Stimulated activated naive CD4-positive, alpha-beta T cell treated with Interleukin-2 at 50 U/mL for 16 hours (primary cell): Measurements from ENCODE around the gene GAN.
"Not testable (repeated sequence)": the region's sequence is repeated elsewhere in the genome, so short reads cannot be mapped to it uniquely, and the experiment has no call there.

Experiments
- DNase-seq: peaks from one replicate; lab custom pipeline; 2025; lab: John Stamatoyannopoulos, UW

The GAN gene

DNA sequence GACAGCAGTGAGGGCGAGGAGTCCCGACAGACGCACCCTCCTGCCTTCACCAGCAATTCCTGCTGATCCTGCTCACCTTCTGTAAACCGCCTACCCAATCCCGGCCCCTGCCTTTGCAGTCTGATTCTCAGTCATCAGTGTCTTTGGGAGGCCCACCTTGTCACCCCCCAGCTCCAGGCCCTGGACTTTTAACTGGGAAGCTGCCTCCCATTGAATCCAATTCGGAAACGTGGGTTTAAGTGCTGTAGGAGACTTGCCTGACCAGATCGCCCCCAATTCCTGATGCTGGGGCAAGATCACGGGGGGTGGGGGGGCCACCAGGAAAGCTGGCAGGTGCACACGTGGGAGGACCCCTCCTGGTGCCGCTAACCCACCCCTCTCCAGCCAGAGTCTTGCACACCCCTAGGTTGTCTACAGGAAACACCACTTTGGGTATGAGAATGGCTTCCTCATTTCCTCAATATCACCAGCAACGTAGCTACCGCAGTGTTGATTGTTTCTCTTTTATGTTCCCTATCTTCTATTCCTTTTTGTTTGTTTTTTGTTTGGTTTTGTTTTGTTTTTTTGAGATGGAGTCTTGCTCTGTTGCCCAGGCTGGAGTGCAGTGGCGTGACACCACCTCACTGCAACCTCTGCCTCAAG is 83.2 kb downstream of the GAN start:
- DNase-seq = no peak

DNA sequence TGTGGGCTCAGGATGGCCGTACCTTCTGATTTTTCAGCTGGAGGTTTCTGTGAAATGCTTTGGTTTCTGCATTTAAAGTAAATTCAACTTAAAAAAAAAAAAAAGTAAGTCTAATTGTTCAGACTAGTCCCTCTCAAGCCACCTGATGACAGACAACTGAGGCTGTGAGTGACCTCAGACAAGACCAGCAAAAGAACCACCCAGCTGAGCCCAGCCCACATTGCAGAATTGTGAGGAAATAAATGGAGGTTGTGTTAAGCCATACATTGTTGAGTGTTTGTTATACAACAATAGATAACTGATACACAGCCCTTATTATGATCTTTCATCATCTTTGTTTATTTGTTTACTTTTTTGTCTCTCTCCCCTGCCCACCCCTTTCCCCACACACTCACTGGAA is 85.1 kb downstream of the GAN start:
- DNase-seq = no peak

DNA sequence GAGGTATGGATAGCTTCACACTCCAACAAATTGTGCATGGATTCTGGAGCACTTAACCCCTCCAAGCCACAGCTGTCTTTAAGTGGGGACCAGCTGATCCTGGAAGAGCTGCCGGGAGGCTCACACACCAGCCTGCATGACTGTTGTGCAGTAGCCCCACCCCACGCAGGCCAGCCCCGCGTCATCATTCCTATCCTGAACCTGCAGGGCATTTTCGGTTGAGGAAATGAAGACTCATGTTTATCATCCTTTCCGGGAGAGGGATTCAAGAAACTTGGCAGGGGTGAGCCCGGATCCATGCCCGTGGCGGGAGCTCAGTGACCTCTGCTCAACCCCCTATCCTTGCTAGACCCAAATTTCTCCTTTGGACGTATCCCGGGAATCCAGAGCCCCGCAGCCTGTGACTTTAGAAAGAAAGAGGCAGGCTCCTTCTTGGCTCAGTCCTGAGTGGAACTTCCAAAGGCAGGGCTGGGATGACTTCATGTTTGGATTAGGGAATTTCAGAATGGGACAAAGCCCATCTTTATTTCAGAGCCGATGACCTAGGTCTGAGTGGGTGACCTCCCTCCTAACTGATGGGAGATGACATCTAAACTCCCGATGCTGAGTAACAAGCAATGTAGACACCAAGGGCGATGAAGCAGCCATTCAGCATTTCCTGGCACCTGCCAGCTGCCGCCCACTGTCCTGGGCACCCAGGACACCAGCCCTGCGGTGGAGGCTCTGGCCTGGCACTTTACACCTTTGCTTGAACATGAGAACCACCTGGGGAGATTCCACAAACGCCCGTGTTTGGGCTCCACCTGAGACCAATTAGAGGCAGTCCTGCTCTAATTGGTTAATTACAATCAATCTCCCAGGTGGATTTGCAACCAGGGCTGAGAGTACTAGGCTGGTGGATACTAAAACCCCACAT is 86.5 kb downstream of the GAN start:
- no peak for DNase-seq

DNA sequence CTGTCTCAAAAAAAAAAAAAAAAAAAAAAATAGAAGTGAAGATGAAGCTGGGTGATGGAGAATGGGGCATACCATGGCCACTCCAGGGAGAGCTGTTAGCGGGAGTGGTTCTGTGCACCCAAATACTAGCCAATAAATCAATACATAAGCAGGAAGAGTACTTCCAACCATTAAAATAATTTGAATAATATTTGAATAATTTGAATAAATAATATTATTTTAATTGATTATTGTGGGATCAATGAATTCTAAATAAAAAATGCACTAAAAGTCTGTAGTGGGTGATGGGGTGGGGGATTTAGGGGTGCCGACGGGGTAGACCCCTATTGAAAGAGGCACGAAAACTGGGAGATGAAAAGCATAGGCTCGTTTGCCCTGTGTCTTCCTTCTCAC is 88.4 kb downstream of the GAN start:
- DNase-seq = no peak

DNA sequence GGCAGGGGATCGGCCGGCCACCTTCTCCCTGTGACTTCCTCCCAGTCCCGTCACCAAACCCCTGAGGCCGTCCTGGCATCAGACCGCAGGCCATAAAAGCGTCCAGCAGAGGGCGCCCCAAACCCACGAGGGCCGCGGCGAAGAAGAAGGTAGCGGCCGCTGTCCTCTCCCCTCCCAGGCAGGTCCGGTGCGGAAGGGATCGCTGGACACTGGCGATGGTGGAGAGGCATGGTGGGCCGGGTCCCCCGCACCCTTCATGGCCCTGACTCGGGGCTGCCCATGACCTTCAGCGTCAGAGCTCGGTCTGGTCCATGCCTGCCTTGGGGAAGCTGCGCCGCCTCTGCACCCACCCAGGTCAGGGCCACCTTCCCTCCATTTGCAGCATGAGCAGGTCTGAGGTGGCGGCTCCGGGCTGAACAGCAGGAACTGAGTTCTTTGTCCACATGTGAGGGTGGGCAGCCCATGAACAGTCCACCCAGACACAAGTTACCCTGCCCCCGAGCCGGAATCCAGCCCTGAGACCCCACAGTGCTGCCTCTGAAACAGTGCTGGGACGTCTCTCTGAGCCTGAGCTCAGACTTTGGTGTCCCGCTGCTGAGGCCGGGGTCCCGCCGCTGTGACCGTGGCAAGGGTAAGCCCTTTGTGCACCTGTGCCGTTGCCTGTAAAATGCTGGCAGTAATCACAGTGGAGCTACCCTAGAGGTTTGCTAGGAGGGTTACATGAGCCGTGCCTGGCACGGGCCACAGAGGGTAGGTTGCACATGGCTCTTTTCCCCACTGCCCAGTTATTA is 89.0 kb downstream of the GAN start:
- peak; percentile 66 for DNase-seq

DNA sequence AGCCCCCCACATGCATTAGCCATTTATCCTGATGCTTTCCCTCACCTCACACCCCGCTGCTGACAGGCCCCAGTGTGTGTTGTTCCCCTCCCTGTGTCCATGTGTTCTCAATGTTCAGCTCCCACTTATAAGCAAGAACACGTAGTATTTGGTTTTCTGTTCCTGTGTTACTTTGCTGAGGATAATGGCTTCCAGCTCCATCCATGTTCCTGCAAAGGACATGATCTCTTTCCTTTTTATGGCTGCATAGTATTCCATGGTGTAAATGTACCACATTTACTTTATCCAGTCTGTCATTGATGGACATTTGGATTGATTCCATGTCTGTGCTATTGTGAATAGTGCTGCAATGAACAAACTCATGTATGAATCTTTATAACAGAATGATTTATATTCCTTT is 90.2 kb downstream of the GAN start:
- DNase-seq = not testable (repeated sequence)

DNA sequence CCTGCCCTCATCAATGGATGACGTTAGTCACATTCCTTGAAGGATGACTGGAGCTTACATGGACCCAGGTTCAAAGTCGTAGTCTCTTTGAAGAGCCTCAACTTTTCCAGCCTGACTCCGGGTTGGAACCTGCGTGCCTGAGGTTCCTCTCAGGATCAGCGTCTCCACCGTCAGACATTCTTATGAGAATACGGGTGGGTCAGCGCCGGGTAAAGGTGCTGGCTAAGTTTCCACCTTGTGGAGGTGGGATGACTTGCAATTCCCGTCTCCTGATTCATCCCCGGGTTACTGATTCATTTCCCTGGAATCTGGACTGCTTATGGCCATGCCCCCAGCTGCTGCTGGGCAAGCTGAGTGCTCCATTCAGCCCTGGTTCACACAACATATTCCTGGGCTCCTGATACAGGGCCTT is 90.9 kb downstream of the GAN start:
- no peak for DNase-seq

DNA sequence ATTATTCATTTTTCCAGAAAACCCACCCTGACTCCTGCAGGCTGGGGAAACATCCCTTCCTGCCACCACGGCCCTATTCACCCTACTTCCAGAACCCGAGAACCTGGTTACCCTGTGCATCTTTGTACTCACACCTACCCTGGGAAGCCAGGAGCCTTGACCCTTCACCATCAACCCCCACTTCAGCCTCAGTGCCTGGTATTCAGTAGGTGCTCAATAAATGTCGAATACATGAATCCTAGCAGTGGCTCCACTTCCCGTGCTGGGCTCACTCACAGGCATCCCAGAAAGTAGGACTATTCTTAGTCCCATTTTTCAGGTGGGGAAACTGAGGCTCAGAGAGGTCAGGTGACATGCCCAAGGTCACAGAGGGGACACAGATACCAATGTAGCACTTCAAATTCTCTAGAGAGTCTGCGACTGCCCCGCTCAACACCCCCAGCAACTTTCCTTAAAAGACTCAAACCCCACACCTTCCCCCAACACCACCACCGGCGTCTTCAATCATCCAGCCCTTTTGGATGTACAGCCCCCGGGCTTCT is 93.7 kb downstream of the GAN start:
- DNase-seq = no peak

DNA sequence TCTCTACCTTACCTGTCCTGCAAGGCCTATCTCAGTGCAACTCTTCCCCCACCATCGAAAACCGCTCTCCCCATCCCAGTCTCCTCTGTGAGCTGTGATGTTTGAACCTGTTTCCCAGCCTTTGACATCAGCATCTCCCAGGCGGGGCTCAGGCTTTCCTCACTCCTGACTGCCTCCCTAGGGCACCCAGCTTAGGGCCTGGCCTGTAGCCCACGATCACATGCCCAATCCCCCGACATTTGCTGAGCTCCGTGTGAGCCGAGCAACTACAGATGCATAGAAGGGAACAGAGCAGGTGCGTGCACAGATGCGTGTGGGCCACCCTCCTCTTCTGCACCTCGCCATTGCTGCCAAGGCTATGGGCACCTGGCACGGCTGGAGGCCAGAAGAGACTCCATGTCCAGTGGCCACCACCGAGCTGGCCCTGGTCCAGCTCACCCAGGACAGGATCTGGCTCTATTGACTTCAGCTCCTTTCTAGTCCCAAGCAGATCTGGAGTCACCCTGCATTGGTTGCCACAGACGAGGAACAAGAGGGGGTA is 94.3 kb downstream of the GAN start:
- no peak for DNase-seq

DNA sequence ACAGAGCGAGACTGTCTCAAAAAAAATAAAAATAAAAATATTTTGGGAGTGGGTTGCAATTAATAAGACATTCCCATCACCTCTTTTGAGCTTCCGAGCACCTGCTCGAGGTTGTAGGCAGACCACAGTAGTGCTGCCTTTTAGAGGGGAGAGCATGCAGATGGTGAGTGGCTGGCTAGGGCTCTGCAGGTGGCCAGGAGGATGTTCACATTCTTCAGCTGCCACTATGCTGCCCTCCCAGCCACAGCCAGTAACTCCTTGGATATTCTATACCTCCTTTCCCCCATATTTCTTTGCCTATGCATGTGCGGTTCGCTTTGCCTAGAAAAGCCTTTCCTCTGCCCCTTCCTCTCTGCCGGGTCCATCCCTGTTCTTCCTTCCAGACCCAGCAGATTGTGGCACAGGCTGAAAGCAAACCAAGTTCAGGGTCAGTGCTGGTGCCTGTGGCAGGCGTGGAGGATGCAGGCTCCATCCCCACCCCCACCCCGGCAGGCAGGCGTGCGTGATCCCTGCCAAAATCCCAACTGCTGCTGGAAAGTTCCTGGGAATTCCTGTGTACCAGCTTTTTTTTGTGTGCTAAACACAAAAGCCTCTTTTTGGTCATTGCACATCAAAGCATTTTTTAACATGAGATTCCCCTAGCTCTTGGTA is 96.0 kb downstream of the GAN start:
- no peak for DNase-seq

DNA sequence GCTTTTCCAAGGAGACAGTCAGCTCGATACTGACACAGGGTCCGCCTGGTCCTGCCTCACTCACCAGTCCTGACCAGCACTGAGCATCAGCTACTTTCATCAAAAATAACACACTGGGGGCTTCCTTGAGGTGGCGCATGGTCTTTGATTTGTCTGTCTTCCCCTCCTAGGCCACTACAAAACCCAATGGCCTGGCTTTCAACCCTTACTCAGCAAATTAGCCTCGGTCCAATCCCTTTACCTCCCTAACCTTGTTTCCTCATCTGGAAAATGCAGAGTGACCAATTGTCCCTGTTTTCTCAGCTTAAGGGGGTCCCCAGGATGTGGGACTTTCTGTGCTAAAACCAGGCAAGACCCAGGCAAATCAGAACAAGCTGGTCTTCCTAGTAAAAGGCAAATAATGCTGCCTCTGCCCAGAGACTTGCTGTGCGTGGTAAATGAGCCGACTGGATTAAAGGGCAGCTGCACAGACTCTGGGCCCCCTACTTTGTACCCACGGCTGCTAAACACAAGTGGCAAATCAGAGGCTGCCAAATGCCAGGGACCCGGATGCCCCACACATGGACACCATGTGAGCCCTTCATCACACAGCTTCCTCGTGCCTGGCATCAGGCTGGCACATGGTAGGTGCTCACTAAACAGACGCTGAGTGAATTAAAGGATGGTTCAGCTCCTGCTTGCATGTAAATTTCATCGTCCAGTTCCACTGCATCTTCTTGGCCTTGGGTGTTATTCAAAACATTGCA is 98.7 kb downstream of the GAN start:
- no peak for DNase-seq

DNA sequence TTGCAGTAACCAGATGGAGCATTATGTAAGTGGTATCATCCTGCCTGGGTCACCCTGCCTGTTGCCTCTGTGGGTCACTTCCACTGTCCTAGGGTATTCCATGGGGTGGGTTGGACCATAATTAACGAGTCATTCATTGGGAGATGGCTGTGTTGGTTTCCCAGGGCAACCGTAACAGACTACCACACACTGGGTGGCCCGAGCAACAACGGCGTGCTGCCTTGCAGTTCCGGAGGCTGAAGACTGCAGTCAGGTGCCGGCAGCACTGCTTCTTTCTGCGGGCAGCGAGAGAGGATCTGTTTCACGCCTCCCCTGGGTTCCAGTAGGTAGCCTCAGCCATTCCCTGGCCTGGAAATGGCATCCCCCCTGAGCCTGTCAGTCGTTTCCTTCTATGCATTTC is 101.0 kb downstream of the GAN start:
- DNase-seq = no peak

DNA sequence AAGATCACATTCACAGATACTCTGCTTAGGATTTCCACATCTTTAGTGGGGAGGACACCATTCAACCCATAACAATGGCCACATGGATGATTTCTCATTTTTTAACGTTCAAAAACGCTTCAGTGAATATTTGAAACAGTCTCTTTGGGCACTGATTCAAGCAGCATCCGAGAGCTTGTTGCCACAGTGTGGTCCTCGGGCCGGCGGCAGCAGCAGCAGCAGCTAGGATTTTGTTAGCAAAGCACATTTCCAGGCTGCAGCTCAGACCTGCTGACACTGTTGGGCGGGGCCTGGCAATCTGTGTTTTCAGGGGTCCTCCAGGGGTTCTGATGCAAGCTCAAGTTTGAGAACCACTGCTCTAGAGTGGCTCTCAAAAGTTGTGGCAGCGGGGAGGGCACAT is 102.0 kb downstream of the GAN start:
- no peak for DNase-seq

DNA sequence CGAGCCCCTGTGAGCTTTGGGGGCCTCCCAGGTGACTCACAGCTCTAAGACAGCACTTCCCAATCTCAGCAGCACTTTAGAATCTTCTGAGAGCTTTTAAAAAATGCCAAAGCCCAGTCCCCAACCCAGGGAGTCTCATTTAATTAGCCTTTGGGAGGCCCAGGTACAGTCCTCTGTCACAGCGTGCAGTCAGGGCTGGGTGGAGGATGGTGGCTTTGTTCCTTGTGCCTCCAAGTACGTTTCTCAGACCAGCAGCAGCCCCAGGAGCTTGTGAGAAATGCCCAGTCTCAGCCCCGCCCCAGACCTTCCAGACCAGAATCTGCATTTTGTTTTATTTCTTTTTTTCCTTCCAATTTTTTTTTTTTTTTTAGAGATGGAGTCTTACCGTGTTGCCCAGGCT is 102.4 kb downstream of the GAN start:
- DNase-seq = no peak

DNA sequence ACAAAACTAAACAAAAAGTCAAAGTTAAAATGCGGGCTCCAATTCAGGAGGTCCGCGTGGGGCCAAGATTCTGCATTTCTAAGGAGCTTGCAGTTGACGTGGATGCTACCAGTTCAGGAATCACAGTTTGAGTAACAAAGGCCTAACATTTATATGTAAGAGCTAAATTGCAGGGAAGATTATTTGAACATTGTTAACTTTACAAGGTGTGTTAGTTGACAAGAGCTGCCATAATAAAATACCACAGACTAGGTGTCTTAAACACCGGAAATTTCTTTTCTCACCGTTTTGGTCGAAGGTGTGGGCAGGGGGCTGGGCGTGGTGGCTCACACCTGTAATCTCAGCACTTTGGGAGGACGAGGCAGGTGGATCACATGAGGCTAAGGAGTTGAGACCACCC is 105.0 kb downstream of the GAN start:
- DNase-seq = no peak

DNA sequence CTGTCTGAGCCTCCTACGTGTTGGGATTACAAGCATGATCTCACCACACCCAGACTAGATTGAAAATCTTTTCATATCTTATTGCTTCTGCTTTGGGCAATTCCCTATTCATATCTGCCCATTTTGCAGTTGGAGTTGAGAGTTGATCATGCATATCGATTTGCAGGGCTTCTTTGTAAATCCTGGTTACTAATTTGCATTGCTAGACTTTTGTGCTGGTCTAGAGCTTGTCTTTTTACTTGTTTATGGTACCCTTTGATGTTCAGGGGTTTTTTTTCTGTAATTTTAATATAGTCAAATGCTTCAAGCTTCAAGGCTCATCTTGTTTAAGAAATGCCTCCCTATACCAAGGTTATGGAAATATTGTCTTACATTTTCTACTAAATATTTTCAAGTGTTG is 106.4 kb downstream of the GAN start:
- DNase-seq = no peak

DNA sequence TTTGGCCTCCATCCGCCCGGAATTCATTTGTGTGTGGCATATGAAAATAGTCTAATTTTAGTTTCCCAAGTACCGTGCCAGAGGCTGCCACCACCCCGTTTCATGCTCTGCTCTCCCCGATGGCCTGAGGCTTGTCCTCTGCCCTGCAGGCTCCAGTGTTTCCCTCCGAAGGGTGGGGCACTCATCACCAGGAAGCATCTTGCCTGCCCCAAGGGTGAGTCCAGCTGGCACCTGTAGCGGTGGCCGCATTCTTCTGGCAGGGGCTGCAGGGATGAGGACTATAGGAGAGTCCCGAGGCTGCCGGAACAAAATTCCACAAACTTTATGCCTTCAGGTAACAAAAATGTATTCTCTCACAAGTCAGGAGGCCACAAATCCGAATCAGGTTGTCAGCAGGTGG is 106.8 kb downstream of the GAN start:
- DNase-seq = no peak

DNA sequence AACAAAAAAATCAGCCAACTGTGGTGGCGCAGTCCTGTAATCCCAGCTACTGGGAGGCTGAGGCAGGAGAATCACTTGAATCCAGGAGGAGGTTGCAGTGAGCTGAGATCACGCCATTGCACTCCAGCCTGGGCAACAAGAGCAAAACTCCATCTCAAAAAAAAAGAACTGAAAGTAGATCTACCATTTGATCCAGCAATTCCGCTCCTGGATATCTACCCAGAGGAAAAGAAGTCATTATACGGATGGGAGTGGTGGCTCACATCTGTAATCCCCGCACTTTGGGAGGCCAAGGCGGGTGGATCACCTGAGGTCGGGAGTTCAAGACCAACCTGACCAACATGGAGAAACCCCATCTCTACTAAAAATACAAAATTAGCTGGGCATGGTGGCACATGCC is 107.4 kb downstream of the GAN start:
- DNase-seq = not testable (repeated sequence)

DNA sequence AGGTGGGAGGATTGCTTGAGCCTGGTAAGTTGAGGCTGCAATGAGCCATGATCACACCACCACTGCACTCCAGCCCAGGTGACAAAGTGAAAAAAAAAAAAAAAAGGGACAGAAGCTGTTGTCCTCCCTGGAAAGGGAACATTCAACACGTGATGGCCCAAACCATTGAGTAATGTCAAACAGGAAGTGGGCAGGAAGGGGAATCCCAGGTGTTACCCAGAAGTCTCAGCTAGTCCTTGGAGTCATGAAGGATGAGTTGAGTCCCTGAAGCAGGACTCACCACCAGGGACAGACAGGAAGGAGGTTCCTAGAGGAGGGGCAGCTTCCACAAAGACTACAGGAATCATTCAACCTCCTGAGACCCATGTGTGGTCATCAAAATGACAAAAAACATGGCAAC is 110.0 kb downstream of the GAN start:
- DNase-seq = no peak

DNA sequence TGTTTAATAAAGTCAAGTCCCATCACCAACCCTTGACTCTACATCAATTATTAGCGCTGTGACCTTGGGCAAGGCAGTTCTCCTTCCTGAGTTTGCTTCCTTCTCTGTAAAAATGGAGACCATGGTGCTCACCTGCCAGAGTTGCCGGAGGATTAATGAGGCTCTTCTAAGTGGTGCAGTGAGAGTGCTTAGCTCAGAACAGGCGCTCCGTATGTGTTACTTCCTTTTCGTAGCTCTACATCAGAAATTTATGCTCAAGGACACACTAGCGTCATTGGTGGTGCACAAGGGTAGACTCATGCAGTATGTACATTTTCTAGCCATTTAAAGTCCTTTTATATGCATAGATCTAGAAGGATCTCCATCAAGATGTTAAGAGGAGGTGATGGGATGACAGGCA is 112.5 kb downstream of the GAN start:
- DNase-seq = no peak

DNA sequence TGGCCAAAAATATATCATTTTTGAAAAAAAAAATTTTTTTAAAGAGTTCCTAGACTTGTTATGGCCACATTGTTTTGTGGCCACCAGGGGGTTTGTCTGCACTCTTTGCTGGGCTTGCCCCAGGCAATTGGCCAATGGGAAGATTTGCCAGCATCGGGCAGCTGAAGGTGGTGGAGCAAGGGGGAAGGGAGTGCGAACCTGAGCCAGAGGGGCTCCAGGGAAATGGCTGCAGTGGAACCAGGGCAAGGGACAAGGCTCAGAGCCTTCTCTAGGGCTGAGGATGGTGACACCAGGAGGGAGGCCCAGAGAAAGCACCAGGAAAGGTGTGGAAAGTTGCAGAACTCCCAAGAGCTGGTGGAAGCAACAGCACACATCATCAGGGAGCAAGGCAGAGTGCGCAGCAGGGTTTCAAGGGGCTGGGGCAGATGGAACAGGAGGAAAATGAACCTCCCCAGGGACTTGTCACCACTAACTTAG is 114.3 kb downstream of the GAN start:
- no peak for DNase-seq
